ENCODE results near the gene FCHO2. TPM values are rescaled to one million over a fixed set of nuclear protein-coding genes. Genes with fewer than 3 reads are reported as not detected.

The FCHO2 gene
- total RNA-seq, 6 experiments from 2014 or later = 16.6 to 24.8 (median 19.2) TPM

- Mint-ChIP-seq H3K27ac (no peak overlapping the region), H3K4me3 (no peak overlapping the region), H3K27me3 (ENCODE audit: insufficient read depth) (peaks cover 6% of the 10 kb centered on the region), H3K4me1 (ENCODE audit: low read depth) (peaks cover 8% of the 10 kb centered on the region), H3K9me3 (no peaks in the 10 kb centered on the region), H3K36me3 (ENCODE audit: low read depth) (no peaks in the 10 kb centered on the region)
- DNase-seq = no peak
- TF ChIP-seq, protein P1, sequence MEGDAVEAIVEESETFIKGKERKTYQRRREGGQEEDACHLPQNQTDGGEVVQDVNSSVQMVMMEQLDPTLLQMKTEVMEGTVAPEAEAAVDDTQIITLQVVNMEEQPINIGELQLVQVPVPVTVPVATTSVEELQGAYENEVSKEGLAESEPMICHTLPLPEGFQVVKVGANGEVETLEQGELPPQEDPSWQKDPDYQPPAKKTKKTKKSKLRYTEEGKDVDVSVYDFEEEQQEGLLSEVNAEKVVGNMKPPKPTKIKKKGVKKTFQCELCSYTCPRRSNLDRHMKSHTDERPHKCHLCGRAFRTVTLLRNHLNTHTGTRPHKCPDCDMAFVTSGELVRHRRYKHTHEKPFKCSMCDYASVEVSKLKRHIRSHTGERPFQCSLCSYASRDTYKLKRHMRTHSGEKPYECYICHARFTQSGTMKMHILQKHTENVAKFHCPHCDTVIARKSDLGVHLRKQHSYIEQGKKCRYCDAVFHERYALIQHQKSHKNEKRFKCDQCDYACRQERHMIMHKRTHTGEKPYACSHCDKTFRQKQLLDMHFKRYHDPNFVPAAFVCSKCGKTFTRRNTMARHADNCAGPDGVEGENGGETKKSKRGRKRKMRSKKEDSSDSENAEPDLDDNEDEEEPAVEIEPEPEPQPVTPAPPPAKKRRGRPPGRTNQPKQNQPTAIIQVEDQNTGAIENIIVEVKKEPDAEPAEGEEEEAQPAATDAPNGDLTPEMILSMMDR (IDR thresholded peaks at IDR 0.05) = no peak
Measured at GRCh38 chr5:73139485-73139884, 183.6 kb downstream of the FCHO2 start.

Other genes with a start within 250 kb of the FCHO2 start
- gene TNPO1, start 139.4 kb upstream of the FCHO2 start, total RNA-seq (2021; fragmentation: NEBNext Ultra II Directional; extraction: Animal tissue kit (Norgen Biotek cat#: 25700)) = 100 to 1,000 TPM; 149 to 194 (median 182) TPM
- gene TMEM171, start 164.5 kb downstream of the FCHO2 start, total RNA-seq (2021; fragmentation: NEBNext Ultra II Directional; extraction: Animal tissue kit (Norgen Biotek cat#: 25700)) = 1 to 10 TPM; 1.1 to 2.1 (median 1.4) TPM
- gene TMEM174, start 217.2 kb downstream of the FCHO2 start, total RNA-seq (2021; fragmentation: NEBNext Ultra II Directional; extraction: Animal tissue kit (Norgen Biotek cat#: 25700)) = not detected